HepG2 (cell line): ENCODE measurements around the gene GMPPA.

Source experiments
- KAT7 ChIP-seq: IDR thresholded peaks from 2 replicates; pipeline ENCODE4 v1.6.1; 2018; ENCODE audit warnings: borderline replicate concordance, missing compliant biosample characterization
- MAFG ChIP-seq: sonication (generic); formaldehyde crosslinking; IDR thresholded peaks from 2 replicates; pipeline ENCODE4 v1.5.1; 2020; ENCODE audit warnings: mild to moderate bottlenecking, missing genetic modification reagents
- POGZ ChIP-seq: sonication (generic); formaldehyde crosslinking; IDR thresholded peaks from 2 replicates; pipeline ENCODE4 v1.4.0; 2020; ENCODE audit warnings: mild to moderate bottlenecking, missing genetic modification reagents
- SETDB1 ChIP-seq: sonication (generic); formaldehyde crosslinking; IDR thresholded peaks from 2 replicates; pipeline ENCODE4 v1.5.1; 2020; ENCODE audit warnings: missing genetic modification reagents, mild to moderate bottlenecking, borderline replicate concordance
- SIX1 ChIP-seq: sonication (generic); formaldehyde crosslinking; IDR thresholded peaks from 2 replicates; pipeline ENCODE4 v1.4.0; 2020; ENCODE audit warnings: missing genetic modification reagents, borderline replicate concordance
- ZC3H4 ChIP-seq: sonication (generic); formaldehyde crosslinking; IDR thresholded peaks from 2 replicates; pipeline ENCODE4 v1.4.0; 2020; ENCODE audit warnings: missing genetic modification reagents, borderline replicate concordance
- ZSCAN9 ChIP-seq: IDR thresholded peaks from 2 replicates; pipeline ENCODE4 v1.6.1; 2016; ENCODE audit warnings: borderline replicate concordance
- TF ChIP-seq, protein P1 (sequence below): IDR thresholded peaks from 2 replicates; pipeline ENCODE4 v1.6.1; 2012; ENCODE audit warnings: inconsistent platforms
- TF ChIP-seq, protein P2 (sequence below): sonication (generic); formaldehyde crosslinking; IDR thresholded peaks from 2 replicates; pipeline ENCODE4 v1.5.0; 2020; ENCODE audit warnings: mild to moderate bottlenecking, missing genetic modification reagents, moderate library complexity
- TF ChIP-seq, protein P3 (sequence below), 2 experiments: IDR thresholded peaks; 2 replicates each; pipeline ENCODE4 v1.6.1; 2011 to 2012; ENCODE audit warnings: low read length in 2 of 2, borderline replicate concordance in 1 of 2, low read depth in 1 of 2, mild to moderate bottlenecking in 1 of 2, moderate library complexity in 1 of 2
- TF ChIP-seq, protein P4 (sequence below): sonication (generic); formaldehyde crosslinking; IDR thresholded peaks from 2 replicates; pipeline ENCODE4 v1.5.0; 2020; ENCODE audit warnings: missing genetic modification reagents

DNA sequence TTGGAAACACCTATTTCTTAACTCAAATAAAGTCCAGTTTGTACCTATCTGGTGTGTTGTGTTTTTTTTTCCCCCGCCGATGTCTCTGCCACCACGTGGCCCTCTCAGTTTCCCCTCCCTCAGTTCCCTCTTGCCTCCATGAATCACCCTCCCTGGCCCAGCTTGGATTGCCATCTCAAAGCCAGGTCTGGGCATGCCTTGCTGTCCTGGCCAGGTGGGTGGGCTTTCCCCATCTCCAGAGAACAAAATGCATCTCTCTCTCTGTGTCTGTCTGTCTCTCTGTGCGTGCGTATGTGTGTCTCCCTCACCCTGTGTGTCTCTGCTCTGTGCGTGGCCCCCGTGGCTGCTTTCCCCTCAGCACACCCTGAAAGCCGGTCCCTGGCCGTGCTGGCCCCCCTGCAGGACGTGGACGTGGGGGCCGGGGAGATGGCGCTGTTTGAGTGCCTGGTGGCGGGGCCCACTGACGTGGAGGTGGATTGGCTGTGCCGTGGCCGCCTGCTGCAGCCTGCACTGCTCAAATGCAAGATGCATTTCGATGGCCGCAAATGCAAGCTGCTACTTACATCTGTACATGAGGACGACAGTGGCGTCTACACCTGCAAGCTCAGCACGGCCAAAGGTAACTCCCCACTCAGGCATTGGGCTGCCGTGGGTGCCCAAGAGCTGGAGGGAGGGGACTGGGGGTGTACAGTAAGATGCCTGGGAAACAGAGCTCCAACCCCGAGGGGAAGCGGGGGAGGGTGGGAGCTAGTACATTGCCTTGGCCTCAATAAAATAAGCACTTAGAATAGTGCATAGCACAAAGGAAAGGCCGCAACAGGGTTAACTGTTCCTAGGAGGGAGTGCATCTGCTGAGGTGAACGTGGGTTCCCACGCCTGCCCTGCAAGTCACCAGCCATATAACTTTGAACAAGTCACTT lies 31.6 kb upstream of the GMPPA start:
- no peak for TF ChIP-seq SIX1 (CRISPR knock-in tag)
- TF ChIP-seq POGZ (CRISPR knock-in tag): no peak
- no peak for TF ChIP-seq KAT7
- TF ChIP-seq, protein P1, sequence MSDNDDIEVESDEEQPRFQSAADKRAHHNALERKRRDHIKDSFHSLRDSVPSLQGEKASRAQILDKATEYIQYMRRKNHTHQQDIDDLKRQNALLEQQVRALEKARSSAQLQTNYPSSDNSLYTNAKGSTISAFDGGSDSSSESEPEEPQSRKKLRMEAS: no peak
- TF ChIP-seq ZSCAN9 (CRISPR knock-in tag): no peak
- TF ChIP-seq, protein P2, sequence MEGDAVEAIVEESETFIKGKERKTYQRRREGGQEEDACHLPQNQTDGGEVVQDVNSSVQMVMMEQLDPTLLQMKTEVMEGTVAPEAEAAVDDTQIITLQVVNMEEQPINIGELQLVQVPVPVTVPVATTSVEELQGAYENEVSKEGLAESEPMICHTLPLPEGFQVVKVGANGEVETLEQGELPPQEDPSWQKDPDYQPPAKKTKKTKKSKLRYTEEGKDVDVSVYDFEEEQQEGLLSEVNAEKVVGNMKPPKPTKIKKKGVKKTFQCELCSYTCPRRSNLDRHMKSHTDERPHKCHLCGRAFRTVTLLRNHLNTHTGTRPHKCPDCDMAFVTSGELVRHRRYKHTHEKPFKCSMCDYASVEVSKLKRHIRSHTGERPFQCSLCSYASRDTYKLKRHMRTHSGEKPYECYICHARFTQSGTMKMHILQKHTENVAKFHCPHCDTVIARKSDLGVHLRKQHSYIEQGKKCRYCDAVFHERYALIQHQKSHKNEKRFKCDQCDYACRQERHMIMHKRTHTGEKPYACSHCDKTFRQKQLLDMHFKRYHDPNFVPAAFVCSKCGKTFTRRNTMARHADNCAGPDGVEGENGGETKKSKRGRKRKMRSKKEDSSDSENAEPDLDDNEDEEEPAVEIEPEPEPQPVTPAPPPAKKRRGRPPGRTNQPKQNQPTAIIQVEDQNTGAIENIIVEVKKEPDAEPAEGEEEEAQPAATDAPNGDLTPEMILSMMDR (CRISPR knock-in tag): no peak
- TF ChIP-seq MAFG (CRISPR knock-in tag): no peak
- TF ChIP-seq, protein P3, sequence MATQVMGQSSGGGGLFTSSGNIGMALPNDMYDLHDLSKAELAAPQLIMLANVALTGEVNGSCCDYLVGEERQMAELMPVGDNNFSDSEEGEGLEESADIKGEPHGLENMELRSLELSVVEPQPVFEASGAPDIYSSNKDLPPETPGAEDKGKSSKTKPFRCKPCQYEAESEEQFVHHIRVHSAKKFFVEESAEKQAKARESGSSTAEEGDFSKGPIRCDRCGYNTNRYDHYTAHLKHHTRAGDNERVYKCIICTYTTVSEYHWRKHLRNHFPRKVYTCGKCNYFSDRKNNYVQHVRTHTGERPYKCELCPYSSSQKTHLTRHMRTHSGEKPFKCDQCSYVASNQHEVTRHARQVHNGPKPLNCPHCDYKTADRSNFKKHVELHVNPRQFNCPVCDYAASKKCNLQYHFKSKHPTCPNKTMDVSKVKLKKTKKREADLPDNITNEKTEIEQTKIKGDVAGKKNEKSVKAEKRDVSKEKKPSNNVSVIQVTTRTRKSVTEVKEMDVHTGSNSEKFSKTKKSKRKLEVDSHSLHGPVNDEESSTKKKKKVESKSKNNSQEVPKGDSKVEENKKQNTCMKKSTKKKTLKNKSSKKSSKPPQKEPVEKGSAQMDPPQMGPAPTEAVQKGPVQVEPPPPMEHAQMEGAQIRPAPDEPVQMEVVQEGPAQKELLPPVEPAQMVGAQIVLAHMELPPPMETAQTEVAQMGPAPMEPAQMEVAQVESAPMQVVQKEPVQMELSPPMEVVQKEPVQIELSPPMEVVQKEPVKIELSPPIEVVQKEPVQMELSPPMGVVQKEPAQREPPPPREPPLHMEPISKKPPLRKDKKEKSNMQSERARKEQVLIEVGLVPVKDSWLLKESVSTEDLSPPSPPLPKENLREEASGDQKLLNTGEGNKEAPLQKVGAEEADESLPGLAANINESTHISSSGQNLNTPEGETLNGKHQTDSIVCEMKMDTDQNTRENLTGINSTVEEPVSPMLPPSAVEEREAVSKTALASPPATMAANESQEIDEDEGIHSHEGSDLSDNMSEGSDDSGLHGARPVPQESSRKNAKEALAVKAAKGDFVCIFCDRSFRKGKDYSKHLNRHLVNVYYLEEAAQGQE (IDR thresholded peaks at IDR 0.05; ENCODE audit: borderline replicate concordance in 1 of 2, low read depth in 1 of 2, low read length in 2 of 2): no peak
- TF ChIP-seq, protein P4, sequence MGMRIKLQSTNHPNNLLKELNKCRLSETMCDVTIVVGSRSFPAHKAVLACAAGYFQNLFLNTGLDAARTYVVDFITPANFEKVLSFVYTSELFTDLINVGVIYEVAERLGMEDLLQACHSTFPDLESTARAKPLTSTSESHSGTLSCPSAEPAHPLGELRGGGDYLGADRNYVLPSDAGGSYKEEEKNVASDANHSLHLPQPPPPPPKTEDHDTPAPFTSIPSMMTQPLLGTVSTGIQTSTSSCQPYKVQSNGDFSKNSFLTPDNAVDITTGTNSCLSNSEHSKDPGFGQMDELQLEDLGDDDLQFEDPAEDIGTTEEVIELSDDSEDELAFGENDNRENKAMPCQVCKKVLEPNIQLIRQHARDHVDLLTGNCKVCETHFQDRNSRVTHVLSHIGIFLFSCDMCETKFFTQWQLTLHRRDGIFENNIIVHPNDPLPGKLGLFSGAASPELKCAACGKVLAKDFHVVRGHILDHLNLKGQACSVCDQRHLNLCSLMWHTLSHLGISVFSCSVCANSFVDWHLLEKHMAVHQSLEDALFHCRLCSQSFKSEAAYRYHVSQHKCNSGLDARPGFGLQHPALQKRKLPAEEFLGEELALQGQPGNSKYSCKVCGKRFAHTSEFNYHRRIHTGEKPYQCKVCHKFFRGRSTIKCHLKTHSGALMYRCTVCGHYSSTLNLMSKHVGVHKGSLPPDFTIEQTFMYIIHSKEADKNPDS (CRISPR knock-in tag): no peak
- TF ChIP-seq ZC3H4 (CRISPR knock-in tag): no peak
- TF ChIP-seq SETDB1 (CRISPR knock-in tag): no peak
